SK-N-MC (cell line): Measurements from ENCODE around the gene SRCAP.

ENCODE experiments used
- EZH2 ChIP-seq: fragments of 200-600 bp; sonication (generic); IDR thresholded peaks from one replicate; pipeline ENCODE4 v1.6.1; 2017; ENCODE audit warnings: antibody characterized with exemption
- POLR2AphosphoS5 ChIP-seq: IDR thresholded peaks from 2 replicates; pipeline ENCODE4 v1.6.1; 2012; ENCODE audit warnings: mild to moderate bottlenecking, low read depth, low read length, borderline replicate concordance

DNA sequence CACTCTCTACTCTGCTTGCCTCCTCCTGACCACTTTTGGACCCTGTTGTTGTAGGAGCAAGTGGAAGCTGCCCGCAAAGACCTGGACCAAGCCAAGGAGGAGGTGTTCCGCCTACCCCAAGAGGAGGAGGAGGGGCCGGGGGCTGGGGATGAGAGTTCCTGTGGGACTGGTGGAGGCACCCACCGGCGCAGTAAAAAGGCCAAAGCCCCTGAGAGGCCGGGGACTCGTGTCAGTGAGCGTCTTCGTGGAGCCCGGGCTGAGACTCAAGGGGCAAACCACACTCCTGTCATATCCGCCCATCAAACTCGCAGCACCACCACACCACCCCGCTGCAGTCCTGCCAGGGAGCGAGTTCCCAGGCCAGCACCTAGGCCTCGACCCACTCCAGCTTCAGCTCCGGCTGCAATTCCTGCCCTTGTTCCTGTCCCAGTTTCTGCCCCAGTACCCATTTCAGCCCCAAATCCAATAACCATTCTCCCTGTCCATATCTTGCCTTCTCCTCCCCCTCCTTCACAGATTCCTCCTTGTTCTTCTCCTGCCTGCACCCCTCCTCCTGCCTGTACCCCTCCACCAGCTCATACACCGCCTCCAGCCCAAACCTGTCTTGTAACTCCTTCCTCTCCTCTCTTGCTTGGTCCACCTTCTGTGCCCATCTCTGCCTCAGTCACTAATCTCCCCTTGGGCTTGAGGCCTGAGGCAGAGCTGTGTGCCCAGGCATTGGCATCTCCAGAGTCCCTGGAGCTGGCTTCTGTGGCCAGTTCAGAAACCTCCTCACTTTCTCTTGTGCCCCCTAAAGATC lies 38.2 kb downstream of the SRCAP start:
- TF ChIP-seq EZH2: no peak
- no peak for TF ChIP-seq POLR2AphosphoS5
